ENCODE data around the gene SLC45A3. TPM values are rescaled to one million over a fixed set of nuclear protein-coding genes. Genes with fewer than 3 reads are reported as not detected.

Gene SLC45A3
- total and polyA plus RNA-seq, 2 of the 8 experiments (the other 6 are each of a cell fraction or from before 2014, with no cell fraction given) = 13.0 to 14.3 TPM

DNA sequence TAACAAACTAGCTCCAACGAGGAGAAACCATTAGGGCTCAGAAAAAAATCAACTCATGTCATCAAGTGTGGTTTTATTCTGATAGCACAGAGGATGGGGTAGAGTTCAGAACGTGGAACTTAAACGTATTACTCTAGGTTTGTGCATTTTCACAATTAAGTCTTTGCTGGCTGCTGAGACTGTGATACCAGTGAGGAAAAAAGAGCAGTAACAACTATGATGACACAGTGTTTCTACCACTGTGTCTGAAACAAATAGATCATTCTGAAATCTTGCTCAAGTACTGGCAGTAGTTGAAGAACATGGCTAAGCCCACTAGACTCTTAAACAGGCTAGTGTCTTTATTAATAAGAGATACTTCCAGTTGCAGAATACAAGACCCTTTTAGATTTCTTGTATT lies 38.7 kb upstream of the SLC45A3 start:
- ChIA-PET POLR2A (ENCODE audit: partially characterized antibody) (no interaction called here), CTCF (ENCODE audit: partially characterized antibody) (interaction anchor here (1.1 to 1.5 kb wide), 4 partner anchors 10 to 230 kb away, joined by 3 to 6 read pairs (median 3); no protein-coding TSS in a partner anchor)
- Histone ChIP-seq H3K4me3 (ENCODE audit: extremely low read depth in 1 of 4, insufficient read depth in 2 of 4, low read depth in 3 of 4, low read length in 4 of 4) (no peak overlapping the region), H2BK12ac (ENCODE audit: low read depth, low read length) (no peak overlapping the region), H4K5ac (ENCODE audit: insufficient read length, low read depth, low read length) (no peak overlapping the region), H3K79me1 (ENCODE audit: low read depth, low read length) (no peaks in the 10 kb centered on the region; the same call in 1 of the 2 replicates), H3K27ac (ENCODE audit: low read depth, low read length) (no peak overlapping the region), H3K36me3 (ENCODE audit: control insufficient read depth in 2 of 4, insufficient read depth in 4 of 4, low read length in 3 of 4) (peaks cover 19 to 84% (median 62%) of the 10 kb centered on the region in 4 experiments), H2AK5ac (ENCODE audit: low read depth, low read length) (no peak overlapping the region), H3K18ac (ENCODE audit: extremely low read depth, low read length) (no peak overlapping the region), H2BK20ac (ENCODE audit: low read length) (no peak overlapping the region), H3K4me2 (ENCODE audit: insufficient read depth in 1 of 2, low read depth in 2 of 2, low read length in 2 of 2) (no peak overlapping the region), H4K8ac (ENCODE audit: extremely low read depth, insufficient read depth, low read length) (no peak overlapping the region), H3K4ac (replicated peaks; ENCODE audit: insufficient read length, low read depth, low read length) (no peak overlapping the region), H4K91ac (replicated peaks; ENCODE audit: insufficient read length, low read length) (no peak overlapping the region), H3K9ac (replicated peaks in 1 of 4; ENCODE audit: extremely low read depth in 1 of 4, low read depth in 3 of 4, low read length in 3 of 4) (no peak overlapping the region), H3K9me3 (ENCODE audit: insufficient read depth in 2 of 2, low read depth in 1 of 2, low read length in 1 of 2) (no peaks in the 10 kb centered on the region), H3K27me3 (replicated peaks in 1 of 4; ENCODE audit: control insufficient read depth in 3 of 4, extremely low read depth in 1 of 4, insufficient read depth in 3 of 4, low read length in 3 of 4) (no peaks in the 10 kb centered on the region), H2BK120ac (replicated peaks; ENCODE audit: low read depth, low read length) (no peak overlapping the region), H2AFZ (ENCODE audit: low read length) (no peak overlapping the region), H3K23me2 (ENCODE audit: low read depth, low read length) (no peaks in the 10 kb centered on the region), H2BK15ac (ENCODE audit: low read length) (no peak overlapping the region), H3K4me1 (replicated peaks in 1 of 4; ENCODE audit: control insufficient read depth in 3 of 4, insufficient read depth in 4 of 4, low read length in 3 of 4) (peaks cover 0 to 2% (median 0%) of the 10 kb centered on the region in 4 experiments; a peak in 2 of 7 replicates), H3K23ac (ENCODE audit: insufficient read length) (no peak overlapping the region), H3K79me2 (ENCODE audit: control insufficient read depth in 1 of 2, insufficient read depth in 2 of 2, low read length in 2 of 2) (no peaks in the 10 kb centered on the region), H4K20me1 (replicated peaks in 1 of 2; ENCODE audit: control insufficient read depth in 1 of 2, insufficient read depth in 2 of 2, low read length in 2 of 2) (peaks cover 2 to 5% of the 10 kb centered on the region in 2 experiments), H3K14ac (ENCODE audit: insufficient read length) (no peak overlapping the region), H3K56ac (replicated peaks; ENCODE audit: insufficient read length, low read depth, low read length) (no peak overlapping the region), H2BK5ac (ENCODE audit: low read depth, low read length) (no peak overlapping the region)
- no peak for FAIRE-seq
- WGBS, 2 experiments (ENCODE audit: extremely low coverage in 1 of 2, insufficient coverage in 1 of 2, insufficient read length in 1 of 2, insufficient replicate concordance in 2 of 2, low coverage in 1 of 2, low lambda C conversion rate in 2 of 2, missing lambda C conversion rate in 1 of 2) = 91% methylated on average over 3 of the region's 3 CpGs; no CpG with 5 or more reads in 1 of the 2 experiments
- DNase-seq (ENCODE audit: low read depth in 1 of 2, low spot score in 2 of 2) = no peak
- TF ChIP-seq SAP30 (IDR thresholded peaks at IDR 0.05; ENCODE audit: insufficient read depth, insufficient replicate concordance, low read length) (no peak), CEBPB (IDR thresholded peaks at IDR 0.05; ENCODE audit: low read depth, low read length) (no peak), PHF8 (conservative IDR thresholded peaks at IDR 0.05; ENCODE audit: low read depth, low read length) (no peak), CTBP2 (IDR thresholded peaks at IDR 0.05; ENCODE audit: borderline replicate concordance, insufficient read depth, insufficient read length, low read length) (no peak), CBX8 (IDR thresholded peaks at IDR 0.05; ENCODE audit: borderline replicate concordance, low read depth, low read length) (no peak), GTF2F1 (IDR thresholded peaks at IDR 0.05; ENCODE audit: borderline replicate concordance, low read depth, low read length) (no peak), RXRA (IDR thresholded peaks at IDR 0.05; ENCODE audit: insufficient read depth, low read depth, low read length) (no peak), KDM1A (IDR thresholded peaks at IDR 0.05; ENCODE audit: borderline replicate concordance, low read length) (no peak), TBP (IDR thresholded peaks at IDR 0.05; ENCODE audit: low read depth, low read length) (no peak), EGR1 (IDR thresholded peaks at IDR 0.05; ENCODE audit: borderline replicate concordance, low read depth, low read length) (no peak), MAFK (IDR thresholded peaks at IDR 0.05; ENCODE audit: low read depth, low read length) (no peak), BACH1 (IDR thresholded peaks at IDR 0.05; ENCODE audit: low read length) (no peak)
- TF ChIP-seq, protein P1, sequence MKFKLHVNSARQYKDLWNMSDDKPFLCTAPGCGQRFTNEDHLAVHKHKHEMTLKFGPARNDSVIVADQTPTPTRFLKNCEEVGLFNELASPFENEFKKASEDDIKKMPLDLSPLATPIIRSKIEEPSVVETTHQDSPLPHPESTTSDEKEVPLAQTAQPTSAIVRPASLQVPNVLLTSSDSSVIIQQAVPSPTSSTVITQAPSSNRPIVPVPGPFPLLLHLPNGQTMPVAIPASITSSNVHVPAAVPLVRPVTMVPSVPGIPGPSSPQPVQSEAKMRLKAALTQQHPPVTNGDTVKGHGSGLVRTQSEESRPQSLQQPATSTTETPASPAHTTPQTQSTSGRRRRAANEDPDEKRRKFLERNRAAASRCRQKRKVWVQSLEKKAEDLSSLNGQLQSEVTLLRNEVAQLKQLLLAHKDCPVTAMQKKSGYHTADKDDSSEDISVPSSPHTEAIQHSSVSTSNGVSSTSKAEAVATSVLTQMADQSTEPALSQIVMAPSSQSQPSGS (IDR thresholded peaks at IDR 0.05; ENCODE audit: low read length) = no peak

Data from H1 (cell line).